SK-MEL-5 (cell line): ENCODE measurements around the gene PCDHB13. TPM values are rescaled to one million over a fixed set of nuclear protein-coding genes. Genes with fewer than 3 reads are reported as not detected.
A peak's percentile ranks its signal among the peaks of the same experiment; 100 is the strongest.
"Not testable (repeated sequence)": the region's sequence is repeated elsewhere in the genome, so short reads cannot be mapped to it uniquely, and the experiment has no call there.

Experiments used
- DNase-seq: peaks from one replicate; pipeline ENCODE4 v3.0.0-alpha.2; 2016; ENCODE audit warnings: low read depth, low spot score
- in situ Hi-C: cut with HindIII; loops from 2 replicates; pipeline ENCODE4 v1.10.0; 2016; ENCODE audit warnings: low sequenced_read_pairs, high pct_unique_total_duplicates, low pct_unique_long_range_greater_than_20kb
- polyA plus RNA-seq, 2 experiments: library from polyadenylated mRNA; depleted of rRNA; stranded (reverse); fragments of >200 nt; gene quantifications; 2 replicates each; pipeline ENCODE4 v1.2.3, GENCODE V29; 2015
- total RNA-seq: library from RNA; depleted of rRNA; stranded (reverse); fragments of >200 nt; shearing (Covaris generic); gene quantifications from 2 replicates; pipeline ENCODE4 v1.2.3, GENCODE V29; 2014; rRNA removed

Gene PCDHB13
- 0.66 and 0.77 TPM in 2 replicates for total RNA-seq
- 0.77 and 1.1 TPM in 2 replicates for polyA plus RNA-seq (2015; cell fraction: cytosol; rRNA removed)
- 0.28 and 1.5 TPM in 2 replicates for polyA plus RNA-seq (2015; cell fraction: nucleus; rRNA removed)

- in situ Hi-C loops: not testable (repeated sequence)
Measured at GRCh38 chr5:141213656-141214339, at the start of gene PCDHB13. Gene PCDHB13, plus strand, starts transcription at chr5:141213919. Its CDS starts 205 bp downstream, at chr5:141214124.

GRCh38 chr5:141172381-141173204 is 41.1 kb upstream of the PCDHB13 start, which contains the start of gene PCDHB7:
Gene PCDHB7, plus strand, starts transcription at chr5:141172644. Its CDS starts 192 bp downstream, at chr5:141172836.
- in situ Hi-C loops: no loop called here

More at GRCh38 chr5:141213656-141214339, at the start of gene PCDHB13:
- DNase-seq: peak; percentile 47

GRCh38 chr5:141174291-141175104 is 39.2 kb upstream of the PCDHB13 start:
- in situ Hi-C loops, DNase-seq: not testable (repeated sequence)

More at GRCh38 chr5:141172381-141173204, 41.1 kb upstream of the PCDHB13 start, which contains the start of gene PCDHB7:
- peak; percentile 70 for DNase-seq

GRCh38 chr5:141175933-141176332 is 37.8 kb upstream of the PCDHB13 start:
- no peak for DNase-seq
- in situ Hi-C loops: no loop called here

GRCh38 chr5:141177577-141178191 is 36.0 kb upstream of the PCDHB13 start, which contains the start of gene PCDHB8:
Gene PCDHB8, plus strand, starts transcription at chr5:141177790. Its CDS starts 245 bp downstream, at chr5:141178035.
- peak; percentile 62 for DNase-seq
- in situ Hi-C loops: not testable (repeated sequence)

GRCh38 chr5:141179371-141179770 is 34.3 kb upstream of the PCDHB13 start:
- in situ Hi-C loops, DNase-seq: not testable (repeated sequence)

- in situ Hi-C loops, DNase-seq: not testable (repeated sequence)
Measured at GRCh38 chr5:141179876-141180275, 33.8 kb upstream of the PCDHB13 start.

GRCh38 chr5:141180313-141180712 is 33.4 kb upstream of the PCDHB13 start:
- no peak for DNase-seq
- in situ Hi-C loops: no loop called here

GRCh38 chr5:141182248-141182647 is 31.5 kb upstream of the PCDHB13 start, which contains the start of gene PCDHB16:
Gene PCDHB16, plus strand, starts transcription at chr5:141182387. Its CDS starts 173 bp downstream, at chr5:141182560.
- DNase-seq: peak; percentile 75
- in situ Hi-C loops: no loop called here

GRCh38 chr5:141184117-141184855 is 29.4 kb upstream of the PCDHB13 start:
- in situ Hi-C loops, DNase-seq: not testable (repeated sequence)

- peak; percentile 48 for DNase-seq
- in situ Hi-C loops: no loop called here
Measured at GRCh38 chr5:141186897-141187512, 26.7 kb upstream of the PCDHB13 start, which contains the start of gene PCDHB9. Gene PCDHB9, plus strand, starts transcription at chr5:141187161. Its CDS starts 158 bp downstream, at chr5:141187319.

GRCh38 chr5:141188682-141189081 is 25.0 kb upstream of the PCDHB13 start:
- DNase-seq: not testable (repeated sequence)

GRCh38 chr5:141189131-141189530 is 24.6 kb upstream of the PCDHB13 start:
- DNase-seq, in situ Hi-C loops: not testable (repeated sequence)

More at GRCh38 chr5:141188682-141189081, 25.0 kb upstream of the PCDHB13 start:
- in situ Hi-C loops: not testable (repeated sequence)

GRCh38 chr5:141192110-141192725 is 21.5 kb upstream of the PCDHB13 start, which contains the start of gene PCDHB10:
Gene PCDHB10, plus strand, starts transcription at chr5:141192353. Its CDS starts 200 bp downstream, at chr5:141192553.
- in situ Hi-C loops: no loop called here
- peak; percentile 66 for DNase-seq

GRCh38 chr5:141194332-141194731 is 19.4 kb upstream of the PCDHB13 start:
- in situ Hi-C loops, DNase-seq: not testable (repeated sequence)
